HepG2 (cell line): ENCODE data around the gene VAV2. TPM values are rescaled to one million over a fixed set of nuclear protein-coding genes. Genes with fewer than 3 reads are reported as not detected.

ENCODE experiments used
- ATAD3A ChIP-seq: sonication (generic); formaldehyde crosslinking; IDR thresholded peaks from 2 replicates; pipeline ENCODE4 v1.4.0; 2020; ENCODE audit warnings: missing genetic modification reagents
- CBX2 ChIP-seq, 2 experiments: fragments of 200-600 bp in 1 of 2; sonication (generic); formaldehyde crosslinking in 1 of 2; IDR thresholded peaks; 2 replicates each; pipeline versions ENCODE4 v1.7.0 to v1.8.1; 2018 to 2022; ENCODE audit warnings: low read depth in 2 of 2, low read length in 1 of 2, mild to moderate bottlenecking in 1 of 2, missing genetic modification reagents in 1 of 2
- EHMT2 ChIP-seq: fragments of 200-600 bp; sonication (generic); IDR thresholded peaks from 2 replicates; pipeline ENCODE4 v1.7.0; 2017; ENCODE audit warnings: antibody characterized with exemption, low read depth, low read length, borderline replicate concordance
- FIP1L1 ChIP-seq: fragments of 200-400 bp; formaldehyde crosslinking; IDR thresholded peaks from 2 replicates; pipeline ENCODE4 v1.6.1; 2018; ENCODE audit warnings: low read depth, mild to moderate bottlenecking, low read length, moderate library complexity, borderline replicate concordance; ENCODE audit not compliant: insufficient read depth
- FOXO4 ChIP-seq: sonication (generic); formaldehyde crosslinking; conservative IDR thresholded peaks from 2 replicates; pipeline ENCODE4 v1.8.1; 2023; ENCODE audit warnings: missing genetic modification reagents
- KDM4B ChIP-seq: sonication (generic); formaldehyde crosslinking; IDR thresholded peaks from 2 replicates; pipeline ENCODE4 v1.4.0; 2020; ENCODE audit warnings: missing genetic modification reagents
- MLXIP ChIP-seq: sonication (generic); formaldehyde crosslinking; IDR thresholded peaks from 2 replicates; pipeline ENCODE4 v1.9.0; 2021; ENCODE audit warnings: missing genetic modification reagents, borderline replicate concordance
- ONECUT2 ChIP-seq: sonication (generic); formaldehyde crosslinking; IDR thresholded peaks from 2 replicates; pipeline ENCODE4 v1.4.0; 2020; ENCODE audit warnings: missing genetic modification reagents
- U2AF2 ChIP-seq: fragments of 200-400 bp; formaldehyde crosslinking; IDR thresholded peaks from 2 replicates; pipeline ENCODE4 v1.6.1; 2017; ENCODE audit warnings: low read depth, mild to moderate bottlenecking, low read length
- ZBTB25 ChIP-seq: IDR thresholded peaks from 2 replicates; pipeline ENCODE4 v1.6.1; 2018; ENCODE audit warnings: missing genetic modification reagents
- ZBTB33 ChIP-seq: sonication (generic); formaldehyde crosslinking; IDR thresholded peaks from 2 replicates; pipeline ENCODE4 v1.4.0; 2020; ENCODE audit warnings: missing genetic modification reagents
- ZKSCAN5 ChIP-seq: sonication (generic); formaldehyde crosslinking; IDR thresholded peaks from 2 replicates; pipeline ENCODE4 v1.5.1; 2020; ENCODE audit warnings: mild to moderate bottlenecking, missing genetic modification reagents
- ZNF207 ChIP-seq: fragments of 450-650 bp; IDR thresholded peaks from 2 replicates; pipeline ENCODE4 v1.6.1; 2016; ENCODE audit warnings: antibody characterized with exemption, borderline replicate concordance
- ZNF225 ChIP-seq: sonication (generic); formaldehyde crosslinking; IDR thresholded peaks from 2 replicates; pipeline ENCODE4 v1.4.0; 2020; ENCODE audit warnings: mild to moderate bottlenecking, missing genetic modification reagents
- ZNF652 ChIP-seq: IDR thresholded peaks from 2 replicates; pipeline ENCODE4 v1.6.1; 2016; ENCODE audit warnings: low read depth, borderline replicate concordance
- ZNF704 ChIP-seq: sonication (generic); formaldehyde crosslinking; IDR thresholded peaks from 2 replicates; pipeline ENCODE4 v1.8.1; 2023; ENCODE audit warnings: mild to moderate bottlenecking, inconsistent platforms, moderate library complexity, missing genetic modification reagents, borderline replicate concordance
- ZSCAN5A ChIP-seq: sonication (generic); formaldehyde crosslinking; IDR thresholded peaks from 2 replicates; pipeline ENCODE4 v1.8.0; 2022; ENCODE audit warnings: mild to moderate bottlenecking, missing genetic modification reagents, borderline replicate concordance
- polyA plus RNA-seq, 8 experiments: library from polyadenylated mRNA; depleted of rRNA in 3 of 8; stranded (reverse) in 7 of 8; unstranded in 1 of 8; fragments of >200 nt; fragmentation: Illumina TruSeq in 4 of 8; extraction: Trizol in 4 of 8; gene quantifications; 2 replicates each; pipeline versions ENCODE4 v1.2.1 to v1.2.3, GENCODE V29; 2011 to 2016; ENCODE audit warnings: low read depth in 4 of 8, missing spikeins in 1 of 8, mixed read lengths in 1 of 8; ENCODE audit not compliant: insufficient read depth in 1 of 8
- total RNA-seq, 5 experiments: library from RNA; depleted of rRNA; stranded (reverse); fragments of >200 nt; fragmentation: Illumina TruSeq; extraction: Trizol; gene quantifications; 2 replicates each; pipeline ENCODE4 v1.2.3, GENCODE V29; 2016; ENCODE audit warnings: low read depth in 1 of 5

VAV2 gene
- total and polyA plus RNA-seq, 2 of the 13 experiments (the other 11 are each of a cell fraction or from before 2014, with no cell fraction given): 22.5 to 22.9 TPM

GRCh38 chr9:133892193-133892920 is 99.8 kb downstream of the VAV2 start (continued):
- TF ChIP-seq ZKSCAN5 (CRISPR knock-in tag): 0 out of 2 replicates have a peak, but pooled peaks have one; percentile 19
- peak; percentile 87; the same call in 1 of the 2 replicates for TF ChIP-seq ZNF704
- TF ChIP-seq EHMT2: no peak
- no peak for TF ChIP-seq MLXIP (CRISPR knock-in tag)
- peak; percentile 89 for TF ChIP-seq ZBTB33 (CRISPR knock-in tag)
- TF ChIP-seq ATAD3A: no peak
- TF ChIP-seq CBX2 (IDR thresholded peaks at IDR 0.05; ENCODE audit: low read depth, low read length): no peak
- TF ChIP-seq CBX2 (CRISPR knock-in tag; IDR thresholded peaks at IDR 0.05; ENCODE audit: low read depth): no peak
- TF ChIP-seq ONECUT2 (CRISPR knock-in tag): peak; percentile 99
- no peak for TF ChIP-seq FIP1L1
- TF ChIP-seq ZNF225 (CRISPR knock-in tag): peak; percentile 21; the same call in 1 of the 2 replicates
- no peak for TF ChIP-seq U2AF2
- no peak for TF ChIP-seq FOXO4 (CRISPR knock-in tag)
- TF ChIP-seq ZNF652: peak; percentile 39; the same call in 1 of the 2 replicates
- no peak for TF ChIP-seq ZNF207
- peak; percentile 89; the same call in 1 of the 2 replicates for TF ChIP-seq ZSCAN5A (CRISPR knock-in tag)
- TF ChIP-seq KDM4B: peak; percentile 90; the same call in 1 of the 2 replicates
- TF ChIP-seq ZBTB25 (CRISPR knock-in tag): peak; percentile 90
